GM12874 (cell line): ENCODE measurements around the gene TMEM116.

Source experiments
- CTCF ChIP-seq: IDR thresholded peaks from 2 replicates; pipeline ENCODE4 v1.5.1; 2011; ENCODE audit warnings: low read depth, mild to moderate bottlenecking, control low read depth, low read length, moderate library complexity; ENCODE audit not compliant: insufficient read depth

The TMEM116 gene

DNA sequence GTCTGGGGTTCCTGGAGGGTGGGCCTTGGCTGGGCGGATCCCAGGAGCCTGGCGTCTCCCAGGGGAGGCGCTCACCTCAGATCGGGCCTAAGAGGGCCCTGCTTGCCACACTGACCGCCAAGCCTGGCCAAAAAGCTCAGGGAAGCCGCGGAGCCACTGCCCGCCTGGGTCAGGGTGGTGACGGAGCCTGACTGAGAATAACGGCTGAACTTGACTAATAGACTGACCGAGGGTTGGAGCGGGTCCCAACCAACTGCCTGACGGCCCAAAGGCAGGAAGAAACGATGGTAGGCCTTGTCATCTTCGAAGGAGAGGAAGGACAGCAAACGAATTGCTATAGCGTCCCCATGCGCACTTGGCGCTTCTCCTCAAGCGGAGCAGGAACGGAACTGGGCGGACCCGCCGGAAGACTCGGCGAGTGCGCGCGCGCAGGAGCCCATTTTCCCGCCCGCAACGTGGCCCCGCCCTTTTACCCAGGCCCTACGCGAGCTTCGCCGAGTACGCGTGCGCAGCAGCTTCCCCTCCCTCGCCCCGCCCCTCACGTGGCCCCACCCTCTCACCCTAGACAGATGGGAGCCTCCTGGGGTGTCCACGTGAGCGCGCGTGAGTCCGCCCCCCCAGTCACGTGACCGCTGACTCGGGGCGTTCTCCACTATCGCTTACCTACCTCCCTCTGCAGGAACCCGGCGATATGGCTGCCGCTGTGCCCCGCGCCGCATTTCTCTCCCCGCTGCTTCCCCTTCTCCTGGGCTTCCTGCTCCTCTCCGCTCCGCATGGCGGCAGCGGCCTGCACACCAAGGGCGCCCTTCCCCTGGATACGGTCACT lies at the start of gene TMEM116, which contains the start of gene ERP29:
TMEM116 (minus strand) TSS at position 391 of the 826 bp plus-strand sequence. CDS start 7,895 bp downstream, outside the sequence.
ERP29 (plus strand) TSS at position 652 of the 826 bp plus-strand sequence; CDS start at position 692, 40 bp downstream.
- peak; percentile 54; the same call in 1 of the 2 replicates for TF ChIP-seq CTCF

GRCh38 chr12:112061137-112061536 lies 48.2 kb upstream of the TMEM116 start:
- no peak for TF ChIP-seq CTCF

- TF ChIP-seq CTCF: no peak
Measured at GRCh38 chr12:112049351-112049750, 36.4 kb upstream of the TMEM116 start.

GRCh38 chr12:112046003-112046402 lies 33.0 kb upstream of the TMEM116 start:
- no peak for TF ChIP-seq CTCF

GRCh38 chr12:112035219-112035785 lies 22.3 kb upstream of the TMEM116 start:
- no peak for TF ChIP-seq CTCF

DNA sequence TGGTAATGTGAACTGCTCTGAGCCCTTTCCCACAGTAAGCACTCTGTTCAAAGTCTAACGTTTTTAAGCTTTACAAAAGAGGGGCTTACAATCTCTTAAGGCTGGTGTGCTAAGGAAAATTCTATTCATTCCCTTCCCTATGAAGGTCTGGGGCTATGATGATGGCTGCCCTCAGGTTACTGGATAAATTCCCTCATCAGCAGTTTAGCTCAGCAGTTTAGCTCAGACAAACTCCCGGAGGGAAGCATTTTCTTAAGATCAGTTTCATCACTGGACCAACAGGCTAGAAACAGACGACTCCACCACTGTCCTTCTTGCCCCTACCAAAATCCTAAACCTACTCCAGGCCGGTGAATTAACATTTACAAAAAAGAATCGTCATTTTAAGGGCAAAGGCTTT lies 19.3 kb upstream of the TMEM116 start:
- no peak for TF ChIP-seq CTCF

DNA sequence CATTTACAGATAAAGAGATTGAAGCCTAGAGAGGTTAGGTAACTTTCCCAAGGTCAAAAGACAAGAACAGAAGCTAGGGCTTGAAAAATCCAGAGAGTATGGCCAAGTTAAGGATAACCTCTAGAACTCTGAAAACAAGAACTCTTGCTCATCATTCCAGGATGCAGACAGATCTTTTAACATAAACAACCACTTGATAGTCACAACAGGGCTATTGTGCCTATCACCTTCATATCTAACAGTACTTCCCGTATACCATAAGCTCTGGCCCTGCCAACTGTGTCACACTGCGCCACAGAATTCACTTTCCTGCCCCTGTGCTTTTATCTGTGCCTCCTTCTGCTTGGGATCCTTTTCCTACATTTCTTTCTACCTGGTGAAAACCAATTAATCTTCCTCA lies 18.5 kb upstream of the TMEM116 start:
- no peak for TF ChIP-seq CTCF
